ENCODE results near the gene TSSK2. TPM values are rescaled to one million over a fixed set of nuclear protein-coding genes. Genes with fewer than 3 reads are reported as not detected.
A peak's percentile ranks its signal among the peaks of the same experiment; 100 is the strongest.

Gene TSSK2
- total RNA-seq, 1 donor from 2014 or later: not detected

GRCh38 chr22:19179497-19180048 is 48.5 kb downstream of the TSSK2 start:
- Histone ChIP-seq H3K9me3 (no peaks in the 10 kb centered on the region), H3K36me3 (no peaks in the 10 kb centered on the region), H3K4me3 (peak overlapping the region; percentile 72 to 92), H3K4me1 (peaks cover 38% of the 10 kb centered on the region), H3K27ac (peak overlapping the region; percentile 79), H3K27me3 (no peaks in the 10 kb centered on the region)
- DNase-seq (ENCODE audit: extremely low spot score in 2 of 2): no peak
- peak in 2 of 3 experiments; percentile 32 to 62 for TF ChIP-seq CTCF (IDR thresholded peaks at IDR 0.05)
- peak in 1 of 2 donors; percentile 10 for TF ChIP-seq POLR2AphosphoS5 (IDR thresholded peaks at IDR 0.05; ENCODE audit: insufficient read depth in 1 of 2, low read depth in 1 of 2)
- TF ChIP-seq POLR2A (IDR thresholded peaks at IDR 0.05): no peak
- intact Hi-C loops (cut with DNase I): no loop called here

- intact Hi-C loops (cut with DNase I): no loop called here
- DNase-seq (ENCODE audit: extremely low spot score in 2 of 2): no peak
- TF ChIP-seq POLR2AphosphoS5 (IDR thresholded peaks at IDR 0.05; ENCODE audit: insufficient read depth in 1 of 2, low read depth in 1 of 2): no peak
- TF ChIP-seq POLR2A (IDR thresholded peaks at IDR 0.05): no peak
- TF ChIP-seq CTCF (IDR thresholded peaks at IDR 0.05): no peak
- no peak overlapping the region for H3K4me3 ChIP-seq
- H3K27me3 ChIP-seq: no peaks in the 10 kb centered on the region
- peaks cover 32% of the 10 kb centered on the region for H3K4me1 ChIP-seq
- H3K36me3 ChIP-seq: no peaks in the 10 kb centered on the region
- no peaks in the 10 kb centered on the region for H3K9me3 ChIP-seq
- H3K27ac ChIP-seq: no peak overlapping the region
Measured at GRCh38 chr22:19180234-19180633, 49.1 kb downstream of the TSSK2 start.

GRCh38 chr22:19180740-19181410 is 49.8 kb downstream of the TSSK2 start:
- intact Hi-C loops (cut with DNase I): no loop called here
- DNase-seq (ENCODE audit: extremely low spot score in 2 of 2): no peak
- no peak for TF ChIP-seq POLR2AphosphoS5 (IDR thresholded peaks at IDR 0.05; ENCODE audit: insufficient read depth in 1 of 2, low read depth in 1 of 2)
- TF ChIP-seq POLR2A (IDR thresholded peaks at IDR 0.05): no peak
- TF ChIP-seq CTCF (IDR thresholded peaks at IDR 0.05): no peak
- Histone ChIP-seq H3K9me3 (no peaks in the 10 kb centered on the region), H3K4me3 (no peak overlapping the region), H3K36me3 (no peaks in the 10 kb centered on the region), H3K4me1 (peaks cover 28% of the 10 kb centered on the region), H3K27ac (no peak overlapping the region), H3K27me3 (no peaks in the 10 kb centered on the region)

GRCh38 chr22:19181786-19182471 is 50.8 kb downstream of the TSSK2 start:
- DNase-seq (ENCODE audit: extremely low spot score in 2 of 2): no peak
- no peaks in the 10 kb centered on the region for H3K27me3 ChIP-seq
- H3K4me3 ChIP-seq: no peak overlapping the region
- H3K4me1 ChIP-seq: peaks cover 20% of the 10 kb centered on the region
- H3K27ac ChIP-seq: no peak overlapping the region
- no peaks in the 10 kb centered on the region for H3K9me3 ChIP-seq
- TF ChIP-seq CTCF (IDR thresholded peaks at IDR 0.05): no peak
- no peak for TF ChIP-seq POLR2AphosphoS5 (IDR thresholded peaks at IDR 0.05; ENCODE audit: insufficient read depth in 1 of 2, low read depth in 1 of 2)
- TF ChIP-seq POLR2A (IDR thresholded peaks at IDR 0.05): no peak
- H3K36me3 ChIP-seq: no peaks in the 10 kb centered on the region
- intact Hi-C loops (cut with DNase I): no loop called here

Other genes with a start within 250 kb of the TSSK2 start
- gene DGCR6, start 225.0 kb upstream of the TSSK2 start, total RNA-seq: 1.5 TPM
- gene PRODH, start 195.0 kb upstream of the TSSK2 start, total RNA-seq: 17.4 TPM
- 66.3 TPM for gene DGCR2, start 8.9 kb upstream of the TSSK2 start, total RNA-seq
- 13.8 TPM for gene ESS2, start 13.3 kb downstream of the TSSK2 start, total RNA-seq
- gene GSC2, start 19.0 kb downstream of the TSSK2 start, total RNA-seq: not detected
- gene SLC25A1, start 47.4 kb downstream of the TSSK2 start, total RNA-seq: 44.2 TPM
- 5.4 TPM for gene CLTCL1, start 160.4 kb downstream of the TSSK2 start, total RNA-seq